ENCODE data around the gene PADI3. TPM values are rescaled to one million over a fixed set of nuclear protein-coding genes. Genes with fewer than 3 reads are reported as not detected.

PADI3 gene
- total RNA-seq, 1 donor from 2014 or later: not detected

GRCh38 chr1:17286646-17287045 lies 37.7 kb downstream of the PADI3 start:
- Mint-ChIP-seq H3K27me3 (ENCODE audit: low read depth) (peaks cover 5% of the 10 kb centered on the region), H3K9me3 (ENCODE audit: low read depth) (peaks cover 2% of the 10 kb centered on the region), H3K27ac (ENCODE audit: unreplicated experiment) (no peak overlapping the region), H3K4me3 (ENCODE audit: unreplicated experiment) (no peak overlapping the region), H3K4me1 (ENCODE audit: low read depth) (peaks cover 15% of the 10 kb centered on the region), H3K36me3 (ENCODE audit: low read depth) (no peaks in the 10 kb centered on the region)
- no peak for DNase-seq (ENCODE audit: low spot score)
- no peak for TF ChIP-seq CTCF (IDR thresholded peaks at IDR 0.05)

- Mint-ChIP-seq H3K4me3 (ENCODE audit: unreplicated experiment) (no peak overlapping the region), H3K27me3 (ENCODE audit: low read depth) (peaks cover 2% of the 10 kb centered on the region), H3K4me1 (ENCODE audit: low read depth) (peaks cover 15% of the 10 kb centered on the region), H3K9me3 (ENCODE audit: low read depth) (peaks cover 2% of the 10 kb centered on the region), H3K36me3 (ENCODE audit: low read depth) (no peaks in the 10 kb centered on the region), H3K27ac (ENCODE audit: unreplicated experiment) (no peak overlapping the region)
- peak; percentile 40 for DNase-seq (ENCODE audit: low spot score)
- no peak for TF ChIP-seq CTCF (IDR thresholded peaks at IDR 0.05)
These were observed 38.4 kb downstream of the PADI3 start for GRCh38 chr1:17287130-17287776.

- Mint-ChIP-seq H3K36me3 (ENCODE audit: low read depth) (no peaks in the 10 kb centered on the region), H3K9me3 (ENCODE audit: low read depth) (peaks cover 2% of the 10 kb centered on the region), H3K27me3 (ENCODE audit: low read depth) (peaks cover 2% of the 10 kb centered on the region), H3K4me1 (ENCODE audit: low read depth) (peaks cover 15% of the 10 kb centered on the region), H3K27ac (ENCODE audit: unreplicated experiment) (no peak overlapping the region), H3K4me3 (ENCODE audit: unreplicated experiment) (peak overlapping the region; percentile 19)
- no peak for DNase-seq (ENCODE audit: low spot score)
- TF ChIP-seq CTCF (IDR thresholded peaks at IDR 0.05): peak; percentile 17
These were observed 40.8 kb downstream of the PADI3 start for GRCh38 chr1:17289721-17290120.

- H3K4me3 Mint-ChIP-seq (ENCODE audit: unreplicated experiment): no peak overlapping the region
- DNase-seq (ENCODE audit: low spot score): no peak
- peaks cover 2% of the 10 kb centered on the region for H3K27me3 Mint-ChIP-seq (ENCODE audit: low read depth)
- peaks cover 2% of the 10 kb centered on the region for H3K9me3 Mint-ChIP-seq (ENCODE audit: low read depth)
- no peaks in the 10 kb centered on the region for H3K36me3 Mint-ChIP-seq (ENCODE audit: low read depth)
- no peak for TF ChIP-seq CTCF (IDR thresholded peaks at IDR 0.05)
- H3K27ac Mint-ChIP-seq (ENCODE audit: unreplicated experiment): no peak overlapping the region
- H3K4me1 Mint-ChIP-seq (ENCODE audit: low read depth): peaks cover 15% of the 10 kb centered on the region
These were observed 41.7 kb downstream of the PADI3 start for GRCh38 chr1:17290553-17290952.

GRCh38 chr1:17292299-17293160 lies 43.6 kb downstream of the PADI3 start:
- H3K36me3 Mint-ChIP-seq (ENCODE audit: low read depth): no peaks in the 10 kb centered on the region
- peaks cover 11% of the 10 kb centered on the region for H3K4me1 Mint-ChIP-seq (ENCODE audit: low read depth)
- H3K27me3 Mint-ChIP-seq (ENCODE audit: low read depth): peaks cover 2% of the 10 kb centered on the region
- no peak overlapping the region for H3K4me3 Mint-ChIP-seq (ENCODE audit: unreplicated experiment)
- H3K27ac Mint-ChIP-seq (ENCODE audit: unreplicated experiment): no peak overlapping the region
- no peaks in the 10 kb centered on the region for H3K9me3 Mint-ChIP-seq (ENCODE audit: low read depth)
- DNase-seq (ENCODE audit: low spot score): no peak
- TF ChIP-seq CTCF (IDR thresholded peaks at IDR 0.05): no peak

Data from chondrocyte (in vitro differentiated cells).